ENCODE results near the gene TMEM191B.
"Not testable (repeated sequence)": the region's sequence is repeated elsewhere in the genome, so short reads cannot be mapped to it uniquely, and the experiment has no call there.

Gene TMEM191B

GRCh38 chr22:18558939-18559338 is 31.3 kb downstream of the TMEM191B start:
- not testable (repeated sequence) for DNase-seq

GRCh38 chr22:18560099-18560974 is 32.7 kb downstream of the TMEM191B start:
- DNase-seq: not testable (repeated sequence)

GRCh38 chr22:18570509-18571246 is 43.1 kb downstream of the TMEM191B start:
- not testable (repeated sequence) for DNase-seq

GRCh38 chr22:18573483-18574164 is 46.0 kb downstream of the TMEM191B start:
- DNase-seq: not testable (repeated sequence)

- not testable (repeated sequence) for DNase-seq
Measured at GRCh38 chr22:18574555-18574954, 47.0 kb downstream of the TMEM191B start.

- DNase-seq: not testable (repeated sequence)
Measured at GRCh38 chr22:18575686-18576085, 48.1 kb downstream of the TMEM191B start.

- DNase-seq: not testable (repeated sequence)
Measured at GRCh38 chr22:18577090-18577818, 49.7 kb downstream of the TMEM191B start.

GRCh38 chr22:18577847-18578246 is 50.2 kb downstream of the TMEM191B start:
- DNase-seq: not testable (repeated sequence)

Data from SHP77 (cell line).